Skeletal muscle satellite cell (primary cell): Measurements from ENCODE around the gene SERPINA4. TPM values are rescaled to one million over a fixed set of nuclear protein-coding genes. Genes with fewer than 3 reads are reported as not detected.

Experiments used
- H3K27me3 ChIP-seq: 2 replicates; pipeline ENCODE4 v1.7.0; 2013; ENCODE audit warnings: low read length; ENCODE audit not compliant: control insufficient read depth, insufficient read depth
- H3K36me3 ChIP-seq: 2 replicates; pipeline ENCODE4 v1.7.0; 2013; ENCODE audit warnings: mild to moderate bottlenecking, control low read depth, low read length; ENCODE audit not compliant: insufficient read depth
- H3K4me1 ChIP-seq: 2 replicates; pipeline ENCODE4 v1.7.0; 2013; ENCODE audit warnings: low read length; ENCODE audit not compliant: control insufficient read depth, insufficient read depth
- H3K4me2 ChIP-seq: 2 replicates; pipeline ENCODE4 v1.7.0; 2013; ENCODE audit warnings: mild to moderate bottlenecking, low read length
- H3K4me3 ChIP-seq: 2 replicates; pipeline ENCODE4 v1.7.0; 2013; ENCODE audit warnings: low read length
- H3K9ac ChIP-seq: 2 replicates; pipeline ENCODE4 v1.7.0; 2013; ENCODE audit warnings: mild to moderate bottlenecking, low read depth, low read length, moderate library complexity
- H3K9me3 ChIP-seq: replicated peaks from 2 replicates; pipeline ENCODE4 v1.7.0; 2013; ENCODE audit warnings: mild to moderate bottlenecking, control low read depth, low read length
- total RNA-seq: library from RNA; depleted of rRNA; stranded (reverse); fragments of >200 nt; gene quantifications from 2 replicates; pipeline ENCODE4 v1.2.3, GENCODE V29; 2012; rRNA removed

Gene SERPINA4, protein sequence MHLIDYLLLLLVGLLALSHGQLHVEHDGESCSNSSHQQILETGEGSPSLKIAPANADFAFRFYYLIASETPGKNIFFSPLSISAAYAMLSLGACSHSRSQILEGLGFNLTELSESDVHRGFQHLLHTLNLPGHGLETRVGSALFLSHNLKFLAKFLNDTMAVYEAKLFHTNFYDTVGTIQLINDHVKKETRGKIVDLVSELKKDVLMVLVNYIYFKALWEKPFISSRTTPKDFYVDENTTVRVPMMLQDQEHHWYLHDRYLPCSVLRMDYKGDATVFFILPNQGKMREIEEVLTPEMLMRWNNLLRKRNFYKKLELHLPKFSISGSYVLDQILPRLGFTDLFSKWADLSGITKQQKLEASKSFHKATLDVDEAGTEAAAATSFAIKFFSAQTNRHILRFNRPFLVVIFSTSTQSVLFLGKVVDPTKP
- not detected in 2 replicates for total RNA-seq

DNA sequence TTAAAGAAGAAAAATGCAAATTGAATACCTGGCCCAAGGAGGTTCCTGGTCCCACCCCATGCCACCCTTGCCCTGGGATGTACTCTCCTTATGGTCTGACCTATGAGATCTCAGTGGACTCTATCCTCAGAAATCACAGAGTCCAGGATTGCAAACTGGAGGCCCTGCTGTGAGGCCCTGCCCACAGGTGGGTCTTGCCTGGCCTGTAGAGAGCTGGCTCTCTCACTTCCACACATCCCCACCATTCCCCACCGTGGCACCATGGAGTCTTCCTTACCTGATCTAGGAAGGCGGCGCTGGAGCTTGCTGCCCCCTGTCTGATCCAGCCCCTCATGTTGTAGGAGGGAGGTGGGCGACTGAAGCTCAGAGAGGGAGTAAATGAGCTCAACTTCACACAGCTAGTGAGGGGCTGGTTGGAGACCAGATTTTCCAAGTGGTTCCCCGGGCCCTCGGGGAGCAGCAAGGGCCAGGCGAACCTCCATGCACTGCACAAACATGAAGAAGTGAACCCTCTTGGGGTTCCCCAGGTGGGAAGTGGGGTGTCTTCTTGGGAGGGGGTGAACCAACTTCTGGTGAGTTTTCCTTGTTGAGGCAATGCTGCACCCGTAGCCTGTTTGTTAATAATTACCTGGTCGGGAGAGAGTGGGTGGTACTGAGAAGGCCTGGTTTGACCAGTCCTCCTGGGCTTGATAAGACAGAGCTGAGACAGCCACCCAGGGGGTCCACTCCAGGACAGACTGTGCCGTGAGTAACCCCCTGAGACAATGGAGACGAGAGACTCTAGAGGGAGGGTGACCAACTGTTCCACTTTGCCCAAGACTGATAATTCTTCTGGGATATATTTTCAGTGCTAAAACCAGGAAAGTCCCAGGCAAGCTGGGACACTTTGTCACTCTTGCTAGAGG is at the start of gene SERPINA4:
SERPINA4 (plus strand) TSS at position 692 of the 905 bp plus-strand sequence. CDS start 2,041 bp downstream, outside the sequence.
- Histone ChIP-seq H3K4me2 (no peak within 1 kb of the TSS), H3K36me3 (no peaks in the 10 kb centered on the region), H3K27me3 (no peaks in the 10 kb centered on the region), H3K4me1 (peaks cover 8% of the 10 kb centered on the region), H3K9ac (no peak within 1 kb of the TSS), H3K9me3 (no peaks in the 10 kb centered on the region), H3K4me3 (no peak within 1 kb of the TSS)

DNA sequence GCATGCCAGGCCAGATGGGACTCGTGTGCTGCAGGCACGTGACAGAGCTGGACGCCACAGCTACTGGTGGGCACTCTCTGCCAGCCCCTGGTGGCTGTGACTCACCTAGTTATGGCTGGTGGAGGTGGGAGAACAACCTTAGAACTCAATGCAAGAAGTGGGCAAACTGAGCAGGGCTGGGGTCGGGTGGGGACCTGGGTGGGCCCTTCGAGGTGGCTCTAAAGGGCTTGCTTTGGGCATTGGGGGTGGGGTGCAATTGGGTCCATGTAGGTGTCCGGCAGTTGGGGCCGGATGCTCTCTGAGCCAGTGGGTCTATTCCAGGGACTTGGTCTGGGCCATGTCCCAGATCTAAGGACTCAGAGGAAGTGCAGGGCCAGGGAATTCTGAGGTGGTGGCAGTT is 46.9 kb upstream of the SERPINA4 start:
- Histone ChIP-seq H3K4me2 (no peak overlapping the region), H3K4me3 (no peak overlapping the region), H3K9me3 (no peaks in the 10 kb centered on the region), H3K27me3 (peaks cover 37% of the 10 kb centered on the region), H3K9ac (no peak overlapping the region), H3K4me1 (no peaks in the 10 kb centered on the region), H3K36me3 (no peaks in the 10 kb centered on the region)

DNA sequence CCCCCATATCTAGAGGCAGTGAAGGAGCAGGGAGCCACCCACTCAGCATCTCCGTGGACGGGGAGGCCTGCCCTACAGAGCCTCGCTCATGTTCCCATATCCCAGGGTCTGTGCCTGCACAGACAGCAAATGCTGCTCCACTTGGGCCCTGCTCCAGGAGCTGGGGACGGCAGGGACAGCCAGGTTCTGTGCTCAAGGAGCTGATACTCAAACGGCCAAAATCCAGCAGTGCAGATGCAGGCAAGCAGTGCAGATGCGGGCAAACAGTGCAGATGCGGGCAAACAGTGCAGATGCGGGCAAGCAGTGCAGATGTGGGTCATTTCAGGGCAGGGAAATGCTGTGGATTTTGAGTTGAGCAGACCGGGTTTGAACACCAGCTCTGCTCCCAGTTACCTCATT is 45.8 kb upstream of the SERPINA4 start:
- H3K4me1 ChIP-seq: no peaks in the 10 kb centered on the region
- no peaks in the 10 kb centered on the region for H3K9me3 ChIP-seq
- no peak overlapping the region for H3K4me3 ChIP-seq
- peaks cover 37% of the 10 kb centered on the region for H3K27me3 ChIP-seq
- no peak overlapping the region for H3K9ac ChIP-seq
- no peaks in the 10 kb centered on the region for H3K36me3 ChIP-seq
- no peak overlapping the region for H3K4me2 ChIP-seq

DNA sequence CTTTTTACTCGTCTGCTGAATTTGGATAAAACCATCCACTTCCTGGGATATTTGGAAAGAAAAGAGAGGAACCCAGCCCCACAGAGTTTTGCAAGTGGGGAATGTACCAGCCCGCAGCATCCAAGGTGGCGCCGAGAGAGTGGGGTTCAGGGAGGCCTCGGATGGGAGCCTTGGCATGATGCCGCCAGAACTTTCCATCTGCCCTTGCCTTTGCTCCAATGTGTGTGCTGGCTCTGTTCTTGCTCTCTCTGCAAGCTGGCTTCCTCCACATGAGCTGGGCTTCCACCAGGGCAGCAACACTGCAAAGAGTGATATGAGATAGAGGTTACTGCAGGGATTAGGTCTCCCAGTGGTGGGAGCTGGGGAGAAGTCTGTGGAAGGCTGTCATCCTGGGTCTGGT is 45.4 kb upstream of the SERPINA4 start:
- H3K9ac ChIP-seq: no peak overlapping the region
- no peaks in the 10 kb centered on the region for H3K9me3 ChIP-seq
- H3K27me3 ChIP-seq: peaks cover 37% of the 10 kb centered on the region
- no peaks in the 10 kb centered on the region for H3K4me1 ChIP-seq
- no peaks in the 10 kb centered on the region for H3K36me3 ChIP-seq
- H3K4me3 ChIP-seq: no peak overlapping the region
- no peak overlapping the region for H3K4me2 ChIP-seq

DNA sequence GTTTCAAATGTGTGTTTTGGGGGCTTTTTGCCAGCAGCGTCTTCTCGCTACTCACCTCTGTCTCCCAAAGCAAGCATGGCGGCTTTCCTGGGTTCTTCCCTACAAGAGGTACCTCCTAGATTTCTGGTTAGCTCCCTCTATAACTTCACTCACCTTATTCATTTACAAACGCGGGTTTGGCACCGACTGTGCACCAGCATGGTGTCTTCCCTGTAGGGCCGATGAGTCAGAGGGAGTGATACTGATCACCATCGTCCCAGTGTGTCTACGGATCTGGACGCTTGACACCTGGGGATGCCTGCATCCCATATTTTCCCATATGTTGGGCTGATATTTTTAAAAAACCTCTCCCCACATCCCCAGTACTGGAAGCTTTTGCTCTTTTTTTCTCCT is 44.0 kb upstream of the SERPINA4 start:
- Histone ChIP-seq H3K9me3 (no peaks in the 10 kb centered on the region), H3K4me1 (no peaks in the 10 kb centered on the region), H3K4me3 (no peak overlapping the region), H3K36me3 (no peaks in the 10 kb centered on the region), H3K27me3 (peaks cover 37% of the 10 kb centered on the region), H3K4me2 (no peak overlapping the region), H3K9ac (no peak overlapping the region)

DNA sequence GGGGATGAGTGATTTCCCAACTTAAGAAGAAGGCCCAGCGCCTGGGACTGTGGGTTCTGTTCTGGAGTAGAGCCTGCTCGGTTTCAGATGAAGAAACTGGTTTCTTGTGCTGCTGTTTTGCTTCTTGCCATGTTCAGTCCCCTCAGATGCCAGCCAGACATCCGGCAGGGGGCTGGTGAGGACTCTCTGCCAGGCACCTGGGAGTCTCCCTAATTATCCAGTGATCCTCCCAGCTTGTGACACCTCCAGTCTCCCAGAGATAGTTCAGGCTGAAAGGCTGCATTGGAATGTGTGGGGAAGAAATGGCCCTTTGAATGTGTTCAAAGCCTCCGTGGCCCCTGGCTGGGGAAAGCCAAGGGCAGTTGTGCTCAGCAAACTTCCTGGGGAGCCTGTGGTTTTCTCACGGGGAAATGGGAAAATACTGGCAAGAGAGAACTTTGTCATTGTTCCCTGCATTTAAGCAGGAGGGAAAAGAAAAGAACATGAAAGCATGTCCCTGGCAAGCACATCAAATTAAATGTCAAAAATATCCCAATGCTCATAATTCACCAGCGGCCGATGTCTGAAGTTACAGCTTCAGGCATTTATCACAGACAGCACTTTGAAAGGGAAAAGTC is 43.5 kb upstream of the SERPINA4 start:
- no peak overlapping the region for H3K4me2 ChIP-seq
- no peaks in the 10 kb centered on the region for H3K36me3 ChIP-seq
- H3K9ac ChIP-seq: no peak overlapping the region
- H3K9me3 ChIP-seq: no peaks in the 10 kb centered on the region
- H3K27me3 ChIP-seq: peaks cover 38% of the 10 kb centered on the region
- no peak overlapping the region for H3K4me3 ChIP-seq
- H3K4me1 ChIP-seq: no peaks in the 10 kb centered on the region

DNA sequence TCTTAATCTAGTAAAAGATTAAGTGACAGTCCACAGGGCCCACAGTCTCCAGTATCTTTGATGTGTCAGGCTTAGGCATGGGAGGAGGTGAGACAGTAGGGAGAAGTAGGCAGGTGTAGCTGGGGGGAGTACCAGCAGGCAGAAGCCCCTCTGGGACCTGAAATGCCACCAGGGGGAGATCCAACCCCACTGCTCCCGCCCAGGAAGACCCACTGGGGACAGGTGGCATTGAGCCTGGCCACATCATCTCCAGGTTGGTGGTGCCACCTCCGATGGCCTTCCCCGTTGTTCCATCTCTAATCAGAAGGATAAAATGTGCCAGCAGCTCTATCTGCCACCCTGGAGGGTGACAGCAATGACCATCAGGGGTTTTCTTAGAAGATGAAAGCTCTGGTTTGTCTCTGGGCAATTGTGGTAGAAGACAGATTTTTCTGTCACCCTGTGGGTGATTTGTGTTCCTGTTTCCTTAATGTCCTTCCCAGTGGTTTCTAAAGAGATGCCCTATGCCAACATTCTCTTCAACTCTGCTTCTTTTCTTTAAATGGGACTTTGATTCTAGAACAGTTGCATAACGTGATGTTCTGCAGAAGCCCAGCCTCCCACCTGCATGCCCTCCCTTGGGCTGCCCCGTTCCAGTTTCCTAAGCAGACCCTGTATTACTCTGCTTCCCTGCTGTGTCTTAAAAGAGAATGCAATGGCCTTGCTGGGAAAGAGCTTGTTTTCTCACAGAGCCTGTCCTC is 39.7 kb upstream of the SERPINA4 start:
- Histone ChIP-seq H3K27me3 (peaks cover 52% of the 10 kb centered on the region), H3K4me1 (no peaks in the 10 kb centered on the region), H3K9me3 (no peaks in the 10 kb centered on the region), H3K4me3 (no peak overlapping the region), H3K4me2 (no peak overlapping the region), H3K36me3 (no peaks in the 10 kb centered on the region), H3K9ac (no peak overlapping the region)

DNA sequence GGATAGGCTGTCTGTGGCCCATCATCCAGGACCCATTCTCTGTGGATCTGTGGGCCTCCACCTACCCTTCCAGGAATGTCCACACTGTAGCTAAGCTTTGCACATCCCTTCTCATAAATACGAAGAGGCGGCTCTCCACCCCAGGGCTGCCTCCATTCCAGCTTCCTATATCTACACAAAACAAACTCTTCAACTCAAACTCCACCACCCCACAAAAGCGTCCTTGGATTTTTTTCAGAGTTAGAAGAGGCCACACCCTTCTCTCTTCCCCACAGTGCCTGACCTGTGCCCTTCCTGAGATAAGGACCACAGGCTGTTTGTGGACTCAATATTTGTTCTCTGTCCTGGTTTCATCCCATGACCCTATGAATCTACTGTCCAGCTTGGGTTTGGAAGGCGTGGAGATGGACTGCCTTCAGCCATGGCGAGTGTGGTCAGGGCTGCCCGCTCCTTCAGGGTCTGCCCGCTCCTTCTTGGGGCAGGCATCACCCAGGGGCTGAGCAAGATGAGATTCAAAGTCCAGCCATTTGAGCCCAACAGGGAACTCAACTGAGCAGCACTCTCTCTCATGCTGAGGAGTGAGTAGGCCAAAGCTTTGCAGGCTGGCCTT is 39.0 kb upstream of the SERPINA4 start:
- Histone ChIP-seq H3K9ac (no peak overlapping the region), H3K9me3 (no peaks in the 10 kb centered on the region), H3K4me3 (no peak overlapping the region), H3K4me2 (no peak overlapping the region), H3K36me3 (no peaks in the 10 kb centered on the region), H3K4me1 (no peaks in the 10 kb centered on the region), H3K27me3 (peaks cover 52% of the 10 kb centered on the region)

DNA sequence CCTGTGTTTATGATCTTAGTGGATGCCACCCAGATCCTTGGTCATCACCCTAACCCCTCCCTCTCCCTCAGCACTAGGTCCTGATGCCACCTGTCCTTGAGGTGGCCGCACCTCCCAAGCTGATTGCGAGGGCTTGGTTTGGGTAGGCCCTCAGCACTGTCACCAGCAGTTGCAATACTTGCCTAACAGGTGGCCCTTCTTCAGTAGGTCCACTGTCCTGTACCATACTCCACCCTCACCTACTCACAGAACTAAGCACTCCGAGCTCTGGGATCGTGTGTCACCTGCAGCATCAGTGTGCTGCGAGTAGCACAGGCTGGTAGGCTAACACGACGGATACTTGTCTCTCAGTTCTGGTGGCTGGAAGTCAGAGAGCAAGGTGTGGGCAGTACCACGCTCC is 38.0 kb upstream of the SERPINA4 start:
- no peak overlapping the region for H3K4me2 ChIP-seq
- peaks cover 41% of the 10 kb centered on the region for H3K27me3 ChIP-seq
- H3K9ac ChIP-seq: no peak overlapping the region
- H3K4me3 ChIP-seq: no peak overlapping the region
- H3K36me3 ChIP-seq: no peaks in the 10 kb centered on the region
- no peaks in the 10 kb centered on the region for H3K4me1 ChIP-seq
- H3K9me3 ChIP-seq: no peaks in the 10 kb centered on the region

DNA sequence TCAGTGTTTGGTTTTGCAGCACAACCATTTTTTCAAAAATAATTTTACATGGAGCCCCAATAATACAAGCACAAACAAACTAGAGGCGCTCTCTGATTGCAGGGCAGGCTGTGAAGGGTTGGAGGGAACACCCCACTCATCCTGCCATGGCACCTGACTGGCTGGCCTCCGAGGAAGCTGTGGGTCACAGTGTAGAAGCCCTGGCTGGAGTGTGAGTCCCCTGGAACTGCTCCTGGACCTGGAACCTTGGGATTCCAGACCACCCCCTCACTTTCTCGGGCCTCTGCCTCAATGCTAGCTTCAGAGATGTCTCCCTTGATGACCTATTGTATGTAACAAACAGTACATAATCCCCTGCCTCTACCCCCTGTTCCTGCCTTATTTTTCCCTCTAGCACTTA is 37.1 kb upstream of the SERPINA4 start:
- no peak overlapping the region for H3K4me3 ChIP-seq
- H3K27me3 ChIP-seq: peaks cover 40% of the 10 kb centered on the region
- no peaks in the 10 kb centered on the region for H3K36me3 ChIP-seq
- no peaks in the 10 kb centered on the region for H3K4me1 ChIP-seq
- no peak overlapping the region for H3K4me2 ChIP-seq
- H3K9me3 ChIP-seq: no peaks in the 10 kb centered on the region
- no peak overlapping the region for H3K9ac ChIP-seq
